A673 (cell line): Measurements from ENCODE around the gene CIC. TPM values are rescaled to one million over a fixed set of nuclear protein-coding genes. Genes with fewer than 3 reads are reported as not detected.

ENCODE experiments used
- BruUV-seq: library from RNA; stranded (reverse); fragments of 400-500 nt; replicated peaks from 2 replicates; lab custom pipeline; 2021; lab: Mats Ljungman, UMichigan
- CTCF ChIA-PET: fragments of 300-600 bp; sonication (Branson Sonifier 250); formaldehyde crosslinking; loops from one replicate; lab custom pipeline; 2022; ENCODE audit warnings: antibody characterized with exemption; lab: Charles Lee
- POLR2A ChIA-PET: fragments of 300-600 bp; sonication (Branson Sonifier 250); formaldehyde crosslinking; loops from one replicate; lab custom pipeline; 2022; ENCODE audit warnings: antibody characterized with exemption; ENCODE audit not compliant: low non-redundant PET; lab: Charles Lee
- DNase-seq: peaks from one replicate; pipeline ENCODE4 v3.0.0-alpha.2; 2015; ENCODE audit warnings: low spot score
- H3K27ac ChIP-seq: fragments of 200-600 bp; sonication (generic); 2 replicates; pipeline ENCODE4 v1.5.1; 2016; ENCODE audit warnings: mixed run types, low read depth, mild to moderate bottlenecking, mixed read lengths, antibody characterized with exemption, low read length; ENCODE audit not compliant: poor library complexity, severe bottlenecking
- H3K27me3 ChIP-seq: fragments of 200-600 bp; sonication (generic); replicated peaks from 2 replicates; pipeline ENCODE4 v1.6.1; 2017; ENCODE audit warnings: mixed run types, low read depth, mild to moderate bottlenecking, mixed read lengths, antibody characterized with exemption, low read length; ENCODE audit not compliant: insufficient read depth, poor library complexity
- H3K36me3 ChIP-seq: fragments of 200-600 bp; sonication (generic); 2 replicates; pipeline ENCODE4 v1.6.1; 2016; ENCODE audit warnings: mixed run types, mild to moderate bottlenecking, mixed read lengths, antibody characterized with exemption, low read length; ENCODE audit not compliant: insufficient read depth, poor library complexity, severe bottlenecking
- H3K4me1 ChIP-seq: fragments of 200-600 bp; sonication (generic); 2 replicates; pipeline ENCODE4 v1.6.1; 2017; ENCODE audit warnings: mixed run types, mild to moderate bottlenecking, mixed read lengths, antibody characterized with exemption, low read length; ENCODE audit not compliant: insufficient read depth, poor library complexity, severe bottlenecking
- H3K4me3 ChIP-seq: fragments of 200-600 bp; sonication (generic); 2 replicates; pipeline ENCODE4 v1.5.1; 2016; ENCODE audit warnings: low read depth, mixed run types, mild to moderate bottlenecking, mixed read lengths, low read length; ENCODE audit not compliant: poor library complexity, severe bottlenecking
- H3K9me3 ChIP-seq: fragments of 200-600 bp; sonication (generic); 2 replicates; pipeline ENCODE4 v1.6.1; 2016; ENCODE audit warnings: mixed run types, low read depth, mild to moderate bottlenecking, mixed read lengths, antibody characterized with exemption, low read length; ENCODE audit not compliant: poor library complexity, severe bottlenecking
- CTCF ChIP-seq: fragments of 300-800, 200-600 bp; sonication (generic); conservative IDR thresholded peaks from 2 replicates; pipeline ENCODE4 v1.5.1; 2017; ENCODE audit warnings: low read depth, mild to moderate bottlenecking, antibody characterized with exemption, low read length, moderate library complexity, mixed read lengths
- EZH2 ChIP-seq: fragments of 200-600 bp; sonication (generic); IDR thresholded peaks from 2 replicates; pipeline ENCODE4 v1.6.1; 2017; ENCODE audit warnings: borderline replicate concordance, low read depth, mild to moderate bottlenecking, mixed read lengths, antibody characterized with exemption, low read length; ENCODE audit not compliant: poor library complexity, severe bottlenecking
- intact Hi-C: fragments of 100-400 bp; cut with micrococcal nuclease; formaldehyde crosslinking; loops from one replicate; pipeline ENCODE4 v1.10.0; 2022; ENCODE audit not compliant: unreplicated experiment
- total RNA-seq: library from RNA; stranded (reverse); gene quantifications from 2 replicates; pipeline ENCODE4 v1.2.3, GENCODE V29; 2021

CIC gene
- total RNA-seq, 1 experiment from 2014 or later: 80.3 TPM

DNA sequence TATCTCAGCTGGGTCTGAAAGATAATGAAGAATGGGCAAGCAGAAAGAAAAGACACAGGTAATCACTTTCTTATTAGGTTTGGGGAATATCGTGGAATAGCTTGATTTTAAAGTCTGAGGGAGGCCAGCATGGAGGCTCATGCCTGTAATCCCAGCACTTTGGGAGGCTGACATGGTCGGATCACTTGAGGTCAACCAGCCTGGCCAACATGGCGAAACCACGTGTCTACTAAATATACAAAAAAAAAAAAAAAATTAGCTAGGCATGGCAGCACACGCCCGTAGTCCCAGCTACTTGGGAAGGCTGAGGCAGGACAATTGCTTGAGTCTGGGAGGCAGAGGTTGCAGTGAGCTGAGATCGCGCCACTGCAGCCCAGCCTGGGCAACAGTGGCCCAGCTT is 34.8 kb downstream of the CIC start:
- Histone ChIP-seq H3K27ac (no peak overlapping the region), H3K4me3 (no peak overlapping the region), H3K9me3 (no peaks in the 10 kb centered on the region), H3K27me3 (no peaks in the 10 kb centered on the region), H3K36me3 (peaks cover 8% of the 10 kb centered on the region), H3K4me1 (peaks cover 15% of the 10 kb centered on the region)
- no peak for DNase-seq
- intact Hi-C loops: no loop called here
- no TSS peak for BruUV-seq
- TF ChIP-seq CTCF: no peak
- no peak for TF ChIP-seq EZH2
- POLR2A ChIA-PET: no interaction called here
- CTCF ChIA-PET: interaction anchor here (0.6 kb wide), 1 partner anchor 116 kb away, joined by 6 read pairs; no protein-coding TSS in a partner anchor

- no peak for DNase-seq
- H3K36me3 ChIP-seq: no peaks in the 10 kb centered on the region
- no peaks in the 10 kb centered on the region for H3K27me3 ChIP-seq
- peaks cover 9% of the 10 kb centered on the region for H3K4me1 ChIP-seq
- H3K9me3 ChIP-seq: no peaks in the 10 kb centered on the region
- no TSS peak for BruUV-seq
- no peak for TF ChIP-seq EZH2
- no peak overlapping the region for H3K4me3 ChIP-seq
- H3K27ac ChIP-seq: no peak overlapping the region
- intact Hi-C loops: no loop called here
- POLR2A ChIA-PET: no interaction called here
- CTCF ChIA-PET: no interaction called here
These were observed 37.6 kb downstream of the CIC start for GRCh38 chr19:42306646-42307045.

GRCh38 chr19:42309686-42310085 is 40.6 kb downstream of the CIC start:
- Histone ChIP-seq H3K27me3 (no peaks in the 10 kb centered on the region), H3K27ac (no peak overlapping the region), H3K36me3 (no peaks in the 10 kb centered on the region), H3K4me1 (no peaks in the 10 kb centered on the region), H3K9me3 (no peaks in the 10 kb centered on the region), H3K4me3 (no peak overlapping the region)
- BruUV-seq: no TSS peak
- no peak for DNase-seq
- POLR2A ChIA-PET: no interaction called here
- CTCF ChIA-PET: interaction anchor here (0.6 kb wide), 1 partner anchor 59 kb away, joined by 3 read pairs; no protein-coding TSS in a partner anchor
- TF ChIP-seq CTCF (no peak), EZH2 (no peak)
- intact Hi-C loops: no loop called here

- Histone ChIP-seq H3K27ac (no peak overlapping the region), H3K9me3 (no peaks in the 10 kb centered on the region), H3K4me3 (no peak overlapping the region), H3K36me3 (no peaks in the 10 kb centered on the region), H3K4me1 (no peaks in the 10 kb centered on the region), H3K27me3 (no peaks in the 10 kb centered on the region)
- intact Hi-C loops: no loop called here
- TF ChIP-seq CTCF: 0 out of 2 replicates have a peak, but pooled peaks have one; percentile 21
- TF ChIP-seq EZH2: no peak
- no peak for DNase-seq
- POLR2A ChIA-PET: interaction anchor here (0.9 kb wide), 1 partner anchor 69 kb away, joined by 3 read pairs; the partner anchor contains the start of gene GSK3A
- CTCF ChIA-PET: no interaction called here
- no TSS peak for BruUV-seq
These were observed 42.6 kb downstream of the CIC start for GRCh38 chr19:42311657-42312056.
